HG02885 (cell line): Measurements from ENCODE around the gene CBX8.

Experiments
- ATAC-seq: cut with Tn5 transposase; IDR thresholded peaks from one replicate; pipeline ENCODE4 v1.9.1; 2021; ENCODE audit warnings: mild to moderate bottlenecking; ENCODE audit not compliant: unreplicated experiment, poor library complexity

The CBX8 gene

GRCh38 chr17:79796763-79797491, at the start of gene CBX8:
TSS of gene CBX8 (minus strand) at chr17:79797077. CDS start at chr17:79796998, 79 bp downstream.
- peak; percentile 91 for ATAC-seq

- ATAC-seq, result no peak
Observed at GRCh38 chr17:79845601-79845949, 48.7 kb upstream of the CBX8 start.

- no peak for ATAC-seq
Observed at GRCh38 chr17:79844869-79845600, 48.2 kb upstream of the CBX8 start.

- no peak for ATAC-seq
Observed at GRCh38 chr17:79843816-79844800, 47.2 kb upstream of the CBX8 start.

- ATAC-seq, result no peak
Observed at GRCh38 chr17:79843474-79843815, 46.6 kb upstream of the CBX8 start.

- no peak for ATAC-seq
Observed at GRCh38 chr17:79842656-79843473, 46.0 kb upstream of the CBX8 start.

GRCh38 chr17:79842136-79842655, 45.3 kb upstream of the CBX8 start:
- ATAC-seq, result no peak

- ATAC-seq, result no peak
Observed at GRCh38 chr17:79841369-79842135, 44.7 kb upstream of the CBX8 start.

GRCh38 chr17:79840989-79841286, 44.1 kb upstream of the CBX8 start:
- ATAC-seq, result no peak

- no peak for ATAC-seq
Observed at GRCh38 chr17:79840269-79840988, 43.6 kb upstream of the CBX8 start.

- peak; percentile 68 for ATAC-seq
Observed at GRCh38 chr17:79839356-79840268, 42.7 kb upstream of the CBX8 start, which contains the start of gene CBX4. TSS of gene CBX4 (minus strand) at chr17:79839440. CDS start at chr17:79839251, 189 bp downstream.

GRCh38 chr17:79838522-79839274, 41.8 kb upstream of the CBX8 start:
- ATAC-seq, result peak; percentile 20

- ATAC-seq, result no peak
Observed at GRCh38 chr17:79837888-79838521, 41.1 kb upstream of the CBX8 start.

GRCh38 chr17:79836972-79837887, 40.4 kb upstream of the CBX8 start:
- no peak for ATAC-seq

- ATAC-seq, result no peak
Observed at GRCh38 chr17:79836510-79836971, 39.7 kb upstream of the CBX8 start.
